GM19463 (cell line): ENCODE results near the gene TPRA1.
"Not testable (repeated sequence)": the region's sequence is repeated elsewhere in the genome, so short reads cannot be mapped to it uniquely, and the experiment has no call there.

Experiments used
- ATAC-seq: cut with Tn5 transposase; IDR thresholded peaks from one replicate; pipeline ENCODE4 v1.9.1; 2021; ENCODE audit warnings: mild to moderate bottlenecking, moderate library complexity; ENCODE audit not compliant: unreplicated experiment

The TPRA1 gene

DNA sequence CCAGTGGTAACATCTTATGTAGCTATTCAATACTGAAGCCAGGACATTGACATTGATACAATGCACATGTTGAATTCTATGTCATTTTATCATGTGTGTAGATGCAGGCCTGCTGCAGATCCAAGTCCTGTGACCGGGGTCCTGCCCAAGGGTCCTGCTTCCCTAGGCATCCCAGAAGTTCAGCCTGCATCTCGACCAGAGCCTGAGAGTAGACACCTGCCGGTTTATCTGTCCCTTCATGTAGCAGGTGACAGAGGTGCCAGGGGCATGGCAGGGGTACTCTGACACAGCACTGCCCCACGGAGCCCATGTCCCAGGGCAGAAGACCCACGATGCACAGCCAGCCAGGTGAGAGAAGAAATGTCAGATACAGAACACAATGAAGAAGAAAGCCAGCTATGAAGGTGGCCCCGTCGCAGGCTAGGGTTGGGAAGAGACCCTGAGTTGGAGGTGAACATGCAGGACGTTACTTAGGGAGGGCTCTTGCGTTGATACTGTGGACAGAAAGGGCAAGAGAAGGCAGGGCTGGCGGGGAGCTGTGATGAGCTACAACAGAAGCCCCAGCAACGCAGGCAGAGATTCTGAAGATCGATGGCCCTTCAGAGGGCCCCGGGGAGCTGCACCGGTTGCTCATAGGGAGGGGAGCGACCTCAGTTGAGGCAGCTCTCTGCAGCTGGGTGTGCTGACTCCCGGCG is 51.0 kb downstream of the TPRA1 start:
- ATAC-seq = no peak

DNA sequence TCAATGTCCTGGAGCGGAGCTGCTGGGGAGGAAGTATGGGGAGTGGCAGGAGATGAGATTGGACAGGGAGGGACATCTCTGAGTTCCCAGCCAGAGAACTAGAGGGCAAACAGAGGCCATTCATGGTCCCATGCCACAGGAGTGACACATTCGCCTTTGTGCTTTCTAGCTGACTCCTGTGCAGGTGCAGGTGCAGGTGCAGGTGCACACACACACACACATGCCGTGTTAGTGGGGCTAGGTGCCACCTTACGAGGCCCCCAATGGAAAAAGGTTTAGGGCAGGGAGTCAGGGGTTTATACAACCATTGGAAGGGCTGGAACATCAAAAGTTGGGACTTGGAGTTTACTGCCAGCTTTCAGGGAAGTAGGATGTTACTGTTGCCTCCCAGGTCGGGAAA is 52.0 kb downstream of the TPRA1 start:
- ATAC-seq = no peak

DNA sequence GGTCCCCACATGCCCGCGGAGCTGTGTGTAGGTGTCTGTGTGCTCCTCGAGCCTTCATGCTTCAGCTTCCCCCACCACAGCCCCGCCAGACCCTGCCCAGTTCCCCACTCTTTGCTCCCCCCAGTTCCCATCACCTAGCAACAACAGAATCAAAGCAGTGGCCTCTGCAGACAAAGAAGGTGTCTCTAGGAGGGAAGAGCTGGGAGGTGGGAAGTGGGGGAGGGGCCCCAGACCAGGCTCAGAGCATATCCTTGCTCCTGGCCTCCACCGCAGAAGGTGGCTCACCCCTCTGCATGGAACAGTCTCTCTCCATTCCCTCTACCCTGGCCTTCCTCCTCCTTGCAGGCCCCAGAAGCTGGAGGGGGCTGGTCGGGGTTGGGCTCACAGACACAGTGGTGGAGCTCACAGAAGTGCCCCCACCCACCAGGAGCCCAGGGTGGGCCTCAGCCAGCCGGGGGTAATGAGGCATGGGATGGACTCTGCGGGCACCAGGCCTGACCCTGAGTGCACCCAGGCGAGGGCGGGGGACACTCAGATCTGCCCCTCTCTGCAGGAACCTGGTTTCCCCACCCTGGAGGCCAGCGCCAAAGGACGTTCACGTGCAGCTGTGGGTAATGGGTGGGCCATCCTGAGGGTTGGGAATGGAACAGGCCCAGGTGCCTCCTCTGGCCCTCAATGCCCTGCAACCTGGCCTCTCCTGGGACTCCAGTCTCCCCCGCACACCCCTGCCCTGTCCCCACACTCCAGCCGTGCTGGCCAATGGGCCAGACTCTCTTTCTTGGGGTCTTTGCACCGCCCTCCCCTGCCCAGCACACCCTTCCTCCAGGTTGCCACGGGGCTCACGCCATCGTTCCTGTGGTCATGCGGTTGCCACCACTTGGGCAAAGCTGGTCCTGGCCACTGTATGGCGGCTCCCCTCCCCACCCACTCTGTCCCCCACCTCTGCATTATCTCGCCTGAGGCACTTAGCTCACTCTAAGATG is 53.4 kb downstream of the TPRA1 start:
- no peak for ATAC-seq

DNA sequence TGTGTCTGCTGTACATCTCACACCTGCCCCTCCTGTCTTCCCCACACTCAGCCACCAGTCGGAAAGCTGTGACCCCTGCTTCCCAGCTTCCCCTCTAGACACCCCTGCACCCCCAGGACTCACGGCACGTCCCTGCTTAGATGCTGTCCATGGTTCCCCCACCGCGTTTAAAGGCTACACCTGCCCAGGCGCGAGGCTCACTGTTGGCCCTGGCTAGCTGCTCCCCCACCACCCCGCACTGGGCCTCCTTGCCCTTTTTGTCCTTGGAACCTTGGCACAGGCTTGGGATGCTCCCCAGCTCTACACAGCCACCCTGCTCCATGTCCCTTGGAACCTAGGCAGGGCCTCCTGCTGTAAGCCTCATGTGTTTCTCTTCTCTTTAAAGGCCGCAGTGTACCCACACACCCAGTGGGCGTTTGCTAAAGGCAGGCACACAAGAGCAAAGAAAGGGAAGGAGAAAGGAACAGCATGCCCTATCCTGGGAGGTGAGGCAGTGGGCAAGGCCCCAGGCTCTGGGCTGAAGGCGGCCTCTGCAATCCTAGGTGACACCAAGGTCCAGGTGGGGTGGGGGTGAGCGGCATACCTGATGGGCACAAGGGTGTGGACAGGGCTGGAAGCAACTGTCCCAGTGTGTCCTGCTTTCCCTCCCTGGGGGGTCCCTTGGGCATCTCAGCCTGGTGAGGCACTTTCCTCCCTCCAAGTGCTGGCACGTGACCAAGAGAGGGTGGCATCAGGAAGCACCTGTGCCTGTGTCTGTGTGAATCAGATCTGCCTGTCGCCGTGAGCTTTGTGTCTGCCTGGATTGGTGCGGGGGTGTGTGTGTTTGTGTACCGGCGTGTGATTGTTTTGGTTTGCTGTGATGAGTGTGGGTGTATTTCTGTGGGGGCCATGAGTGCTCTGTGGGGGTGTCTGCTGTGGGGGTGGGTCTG is 54.4 kb downstream of the TPRA1 start:
- ATAC-seq = no peak

DNA sequence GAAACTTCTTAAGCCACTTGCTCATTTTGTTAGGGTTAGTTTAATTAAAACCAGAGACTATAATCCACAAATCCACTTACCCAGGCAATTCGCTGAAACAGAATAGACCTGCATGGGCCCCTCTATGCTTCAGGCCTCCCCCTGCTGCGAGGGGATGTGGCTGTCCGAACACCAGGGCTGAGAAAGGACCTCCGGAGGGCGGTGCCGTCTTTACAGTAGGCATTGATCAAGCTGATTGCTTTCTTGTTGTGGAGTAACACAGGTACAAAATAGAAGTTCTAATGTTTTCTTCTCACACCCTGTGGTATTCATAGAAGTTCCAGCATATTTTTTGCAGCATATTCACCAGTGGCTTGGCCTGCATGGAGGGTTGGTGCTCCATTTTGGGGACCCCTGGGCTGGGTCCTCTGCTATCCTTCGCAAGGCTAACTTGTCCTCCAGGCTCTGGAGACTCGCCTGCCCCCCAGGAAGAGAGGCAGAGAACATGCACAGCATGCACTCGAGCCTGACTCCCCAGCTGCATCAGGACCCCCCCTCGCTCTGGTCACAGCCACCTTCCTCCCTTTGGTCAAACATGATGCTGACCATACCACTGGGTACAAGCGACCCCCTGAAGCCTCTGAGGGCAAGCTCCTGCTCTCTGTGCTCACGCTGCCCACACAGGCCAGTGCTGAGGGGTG is 55.3 kb downstream of the TPRA1 start:
- ATAC-seq = no peak

DNA sequence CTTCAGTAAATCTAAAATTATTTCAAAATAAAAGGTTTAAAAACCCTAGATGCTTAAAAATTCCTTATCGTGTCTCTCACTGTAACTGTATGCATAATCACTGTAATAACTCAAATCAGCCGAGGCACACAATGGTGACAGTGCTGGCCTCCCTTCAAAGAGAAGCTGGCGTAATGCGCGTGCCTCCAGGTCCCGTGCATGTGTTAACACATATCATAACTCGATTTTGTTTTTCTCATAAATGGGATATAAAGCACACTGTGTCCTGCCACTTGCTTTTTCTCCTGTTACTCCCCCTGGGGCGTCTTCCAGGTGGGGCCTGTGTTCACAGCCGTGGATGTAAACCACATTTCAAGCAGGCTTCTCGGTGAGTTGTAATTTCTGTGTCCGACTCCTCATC is 56.0 kb downstream of the TPRA1 start:
- no peak for ATAC-seq

DNA sequence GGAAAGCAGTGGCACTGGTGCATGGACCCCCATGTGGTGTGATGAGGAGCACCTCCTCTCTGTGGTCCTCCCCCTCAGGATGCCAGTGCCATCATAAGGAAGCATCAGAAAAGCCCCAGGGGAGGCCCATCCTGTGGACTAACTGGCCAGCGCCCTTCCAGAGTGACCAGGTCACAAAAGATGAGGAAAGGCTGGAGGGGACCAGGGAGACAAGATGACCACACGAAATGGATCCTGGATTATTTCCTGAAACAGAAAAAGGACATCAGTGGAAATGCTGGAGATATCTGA is 56.4 kb downstream of the TPRA1 start:
- no peak for ATAC-seq

DNA sequence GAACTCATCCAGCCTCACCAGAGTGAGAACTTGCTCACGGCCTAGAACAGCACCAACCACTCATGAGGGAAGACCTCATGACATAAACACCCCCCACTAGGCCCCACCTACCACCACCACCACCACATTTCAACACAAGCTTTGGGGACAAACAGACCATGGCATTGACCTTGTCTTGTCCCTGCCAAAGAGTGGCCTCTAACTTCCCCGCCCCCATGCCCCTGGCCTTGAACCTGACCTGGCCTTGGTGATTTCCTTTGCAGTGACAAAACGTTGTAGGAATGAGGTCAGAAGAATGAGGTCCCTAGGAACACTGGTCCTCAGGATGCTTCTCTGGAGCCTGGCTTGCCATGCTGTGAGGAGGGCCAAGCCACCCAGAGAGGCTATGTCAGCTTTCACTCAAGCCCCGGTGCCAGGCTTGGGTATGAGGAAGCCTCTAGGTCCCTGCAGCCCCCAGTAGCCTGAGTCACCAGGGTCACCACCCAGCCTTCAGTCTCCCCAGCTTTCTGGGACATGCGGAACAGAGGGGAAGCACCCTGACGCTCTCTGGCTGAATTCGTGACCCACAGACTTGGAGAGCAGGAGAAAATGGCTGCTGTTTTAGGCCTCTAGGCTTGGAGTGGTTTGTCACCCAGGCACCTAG is 57.9 kb downstream of the TPRA1 start:
- no peak for ATAC-seq

DNA sequence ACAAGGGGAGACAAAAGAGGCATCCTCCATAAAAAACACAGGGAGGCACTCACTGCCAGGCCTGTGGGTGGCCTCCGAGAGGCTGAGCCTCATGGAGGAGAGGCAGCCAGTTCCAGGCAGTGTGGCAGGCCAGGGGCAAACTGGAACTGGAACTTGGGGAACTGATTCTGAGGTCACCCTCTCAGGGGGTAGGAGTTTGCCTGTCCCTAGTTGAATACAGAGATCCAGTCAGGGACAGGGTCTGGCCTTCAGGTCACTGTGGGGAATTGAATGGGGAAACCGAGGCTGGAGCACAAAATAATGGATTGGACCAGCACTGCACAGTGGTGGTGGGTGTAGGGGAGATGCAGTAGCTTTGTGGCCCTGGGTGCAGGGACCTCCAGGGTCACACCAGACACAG is 58.7 kb downstream of the TPRA1 start:
- no peak for ATAC-seq

DNA sequence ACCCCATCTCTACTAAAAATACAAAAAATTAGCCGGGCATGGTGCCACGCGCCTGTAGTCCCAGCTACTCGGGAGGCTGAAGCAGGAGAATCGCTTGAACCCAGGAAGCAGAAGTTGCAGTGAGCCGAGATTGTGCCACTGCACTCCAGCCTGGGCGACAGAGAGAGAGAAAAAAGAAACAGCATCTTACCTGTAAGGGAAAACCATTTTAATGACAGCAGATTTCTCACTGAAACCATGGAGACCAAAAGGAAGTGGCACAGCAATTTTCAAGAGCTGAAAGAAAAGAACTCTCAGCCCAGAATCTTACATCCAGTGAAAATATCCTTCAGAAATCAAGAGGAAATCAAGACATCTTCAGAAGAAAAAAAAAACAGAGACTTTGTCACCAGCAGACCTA is 59.7 kb downstream of the TPRA1 start:
- not testable (repeated sequence) for ATAC-seq

DNA sequence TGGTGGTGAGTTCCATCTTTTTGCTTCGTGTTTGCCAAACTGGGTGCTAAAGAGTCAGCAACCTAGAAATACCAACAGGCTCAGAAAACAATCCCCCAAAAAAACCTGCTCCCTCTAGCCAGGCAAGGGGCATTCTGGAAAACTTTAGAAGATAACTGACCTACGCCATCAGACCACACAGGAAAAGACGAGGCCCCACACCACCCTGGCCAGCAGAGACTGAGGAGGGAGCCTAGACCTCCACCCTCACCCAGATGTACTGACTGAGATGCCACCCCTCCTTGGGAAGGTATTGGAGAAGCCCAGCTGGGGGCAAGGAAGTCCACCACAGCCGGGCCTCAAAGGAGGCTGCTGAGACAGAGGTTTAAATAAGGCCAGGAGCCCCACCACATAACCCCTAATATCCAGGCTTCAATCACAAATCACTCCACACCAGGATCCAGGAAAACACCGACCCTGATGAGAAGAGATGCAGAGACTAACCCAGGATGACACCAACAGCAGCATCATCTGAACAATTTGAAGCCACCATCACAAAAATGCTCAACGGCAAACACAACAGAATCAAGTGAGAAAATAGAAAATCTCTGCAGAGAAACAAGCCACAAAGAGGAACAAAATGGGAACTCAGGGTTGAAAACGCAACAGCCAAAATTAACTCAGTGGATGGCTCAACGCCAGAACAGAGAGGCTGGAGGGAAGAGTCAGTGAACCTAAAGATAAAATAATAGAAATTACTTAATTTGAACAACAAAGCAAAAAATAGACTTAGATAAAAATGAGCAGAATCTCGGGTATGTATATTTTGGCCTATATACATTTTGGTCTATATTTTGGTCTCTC is 61.0 kb downstream of the TPRA1 start:
- ATAC-seq = no peak

DNA sequence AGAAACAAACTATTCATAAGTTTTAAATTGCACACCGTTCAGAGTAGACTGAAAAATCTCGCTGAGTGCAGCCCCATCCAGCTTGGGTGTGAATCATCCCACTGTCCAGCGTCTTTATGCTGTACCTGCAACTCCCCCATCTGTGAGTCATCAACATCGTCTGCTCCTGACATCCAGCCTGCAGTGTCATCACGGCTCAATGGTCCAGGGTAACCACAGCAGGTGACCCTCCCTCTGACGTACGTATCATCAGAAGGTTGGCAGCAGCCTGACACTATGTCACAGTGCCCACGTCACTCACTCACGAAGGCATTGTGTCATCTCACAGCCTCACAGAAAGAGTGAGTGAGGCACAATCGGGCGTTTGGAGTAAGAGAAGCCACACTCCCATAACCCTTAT is 65.2 kb downstream of the TPRA1 start:
- ATAC-seq = no peak

DNA sequence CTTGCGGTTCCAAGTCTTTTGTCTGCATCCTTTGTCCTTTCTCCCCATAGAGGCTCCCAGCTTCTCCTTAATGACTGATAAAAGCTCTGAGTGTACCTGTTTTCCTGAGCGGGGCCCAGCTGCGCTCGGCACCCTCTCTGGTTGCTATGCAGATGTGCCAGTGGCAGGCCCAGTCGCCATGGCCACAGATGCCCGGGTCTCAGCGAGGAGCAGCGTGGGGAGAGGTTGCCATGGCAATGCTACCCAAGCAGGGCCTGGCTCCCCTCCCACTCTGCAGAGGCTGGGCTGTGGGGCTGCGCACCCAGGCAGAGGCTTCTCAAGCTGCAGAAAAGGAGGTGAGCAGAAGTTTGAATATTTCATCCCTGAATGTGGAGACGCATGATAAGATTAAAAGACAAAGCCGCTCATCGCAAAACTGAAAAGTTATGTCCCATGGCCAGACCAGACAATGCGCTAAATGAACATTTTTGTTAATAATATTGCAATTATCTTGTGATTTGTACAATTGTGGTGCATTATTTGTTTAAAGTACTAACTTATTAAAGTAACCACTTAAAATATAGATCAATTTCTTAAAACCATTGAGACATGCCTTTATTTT is 66.1 kb downstream of the TPRA1 start:
- ATAC-seq = no peak
